IMR-90 (cell line): ENCODE measurements around the gene TRA2A. TPM values are rescaled to one million over a fixed set of nuclear protein-coding genes. Genes with fewer than 3 reads are reported as not detected.

Experiments
- ATAC-seq: fragments of 200-7000 bp; cut with Tn5 transposase; 2 replicates; pipeline ENCODE4 v1.9.1; 2020; ENCODE audit warnings: low read depth, mild to moderate bottlenecking, moderate library complexity
- BruUV-seq: library from RNA; stranded (reverse); fragments of 400-500 nt; replicated peaks from 2 replicates; lab custom pipeline; 2021; lab: Mats Ljungman, UMichigan
- CTCF ChIA-PET: fragments of 300-600 bp; formaldehyde crosslinking; extraction: SDS; loops from one replicate; lab custom pipeline; 2021; ENCODE audit warnings: antibody characterized with exemption; lab: Yijun Ruan, JAX
- POLR2A ChIA-PET: fragments of 300-600 bp; sonication (Branson Sonifier 250); formaldehyde crosslinking; loops from one replicate; lab custom pipeline; 2022; ENCODE audit warnings: antibody characterized with exemption; ENCODE audit not compliant: unreplicated experiment; lab: Charles Lee
- DNase-seq: peaks from one replicate; pipeline ENCODE4 v3.0.0; 2013
- H2AFZ ChIP-seq: replicated peaks from 2 replicates; pipeline ENCODE3; 2013; ENCODE audit warnings: low read length, mild to moderate bottlenecking; ENCODE audit not compliant: poor library complexity
- H2AK5ac ChIP-seq: 2 replicates; pipeline ENCODE4 v1.6.1; 2013; ENCODE audit warnings: low read depth, low read length, inconsistent platforms
- H2AK9ac ChIP-seq: replicated peaks from 2 replicates; pipeline ENCODE3; 2013; ENCODE audit warnings: mild to moderate bottlenecking, low read depth, low read length, moderate library complexity; ENCODE audit not compliant: poor library complexity
- H2BK120ac ChIP-seq: 2 replicates; pipeline ENCODE4 v1.6.1; 2013; ENCODE audit warnings: low read depth, low read length, inconsistent platforms
- H2BK15ac ChIP-seq: 3 replicates; pipeline ENCODE4 v1.6.1; 2013; ENCODE audit warnings: low read depth, low read length, inconsistent platforms
- H2BK20ac ChIP-seq: 2 replicates; pipeline ENCODE4 v1.6.1; 2013; ENCODE audit warnings: low read depth, mild to moderate bottlenecking, inconsistent platforms, low read length, moderate library complexity
- H2BK5ac ChIP-seq: 2 replicates; pipeline ENCODE4 v1.6.1; 2013; ENCODE audit warnings: mild to moderate bottlenecking, low read depth, low read length, inconsistent platforms; ENCODE audit not compliant: poor library complexity, severe bottlenecking
- H3K14ac ChIP-seq: replicated peaks from 2 replicates; pipeline ENCODE4 v1.6.1; 2013; ENCODE audit warnings: low read depth, low read length, inconsistent platforms
- H3K18ac ChIP-seq: 2 replicates; pipeline ENCODE4 v1.6.1; 2013; ENCODE audit warnings: low read depth, low read length, control low read depth
- H3K23ac ChIP-seq: 2 replicates; pipeline ENCODE4 v1.6.1; 2013; ENCODE audit warnings: low read depth, low read length, inconsistent platforms
- H3K27ac ChIP-seq: 2 replicates; pipeline ENCODE4 v1.5.1; 2013; ENCODE audit warnings: mild to moderate bottlenecking, control low read depth, low read length; ENCODE audit not compliant: insufficient read depth
- H3K27me3 ChIP-seq: 2 replicates; pipeline ENCODE4 v1.6.1; 2013; ENCODE audit warnings: low read length; ENCODE audit not compliant: control insufficient read depth, insufficient read depth
- H3K36me3 ChIP-seq: 2 replicates; pipeline ENCODE4 v1.6.1; 2013; ENCODE audit warnings: low read length, mixed read lengths; ENCODE audit not compliant: control insufficient read depth, insufficient read depth
- H3K4ac ChIP-seq: 2 replicates; pipeline ENCODE4 v1.6.1; 2013; ENCODE audit warnings: low read depth, low read length, inconsistent platforms
- H3K4me1 ChIP-seq: 2 replicates; pipeline ENCODE4 v1.6.1; 2013; ENCODE audit warnings: low read length, mixed read lengths; ENCODE audit not compliant: control insufficient read depth, insufficient read depth
- H3K4me2 ChIP-seq: 2 replicates; pipeline ENCODE4 v1.6.1; 2013; ENCODE audit warnings: low read depth, mild to moderate bottlenecking, control low read depth, low read length, moderate library complexity
- H3K4me3 ChIP-seq: 2 replicates; pipeline ENCODE4 v1.5.1; 2013; ENCODE audit warnings: low read depth, mild to moderate bottlenecking, control low read depth, low read length, moderate library complexity; ENCODE audit not compliant: insufficient read depth
- H3K56ac ChIP-seq: 2 replicates; pipeline ENCODE4 v1.6.1; 2013; ENCODE audit warnings: low read length, inconsistent platforms; ENCODE audit not compliant: insufficient read depth; ENCODE audit errors: extremely low read depth
- H3K79me1 ChIP-seq, 2 experiments: 2 replicates each; pipeline ENCODE4 v1.6.1; 2013; ENCODE audit warnings: low read length in 2 of 2, inconsistent platforms in 1 of 2, low read depth in 1 of 2
- H3K9ac ChIP-seq: 2 replicates; pipeline ENCODE4 v1.6.1; 2013; ENCODE audit warnings: low read depth, low read length, control low read depth
- H3K9me1 ChIP-seq: 2 replicates; pipeline ENCODE4 v1.6.1; 2013; ENCODE audit warnings: low read length, inconsistent platforms; ENCODE audit not compliant: insufficient read depth
- H3K9me3 ChIP-seq: 2 replicates; pipeline ENCODE4 v1.6.1; 2013; ENCODE audit warnings: low read length; ENCODE audit not compliant: control insufficient read depth, insufficient read depth
- H4K20me1 ChIP-seq: 2 replicates; pipeline ENCODE4 v1.6.1; 2013; ENCODE audit warnings: low read length, inconsistent platforms; ENCODE audit not compliant: insufficient read depth
- H4K5ac ChIP-seq: 2 replicates; pipeline ENCODE4 v1.6.1; 2013; ENCODE audit warnings: mild to moderate bottlenecking, low read depth, low read length, control low read depth
- H4K8ac ChIP-seq, 2 experiments: 2 replicates each; pipeline ENCODE4 v1.6.1; 2013; ENCODE audit warnings: low read depth in 2 of 2, low read length in 2 of 2, control low read depth in 1 of 2, inconsistent platforms in 1 of 2
- H4K91ac ChIP-seq: 2 replicates; pipeline ENCODE4 v1.6.1; 2013; ENCODE audit warnings: low read depth, low read length, inconsistent platforms; ENCODE audit not compliant: insufficient read depth
- BHLHE40 ChIP-seq: fragments of 150-350 bp; IDR thresholded peaks from 2 replicates; pipeline ENCODE4 v1.6.1; 2016; ENCODE audit warnings: mild to moderate bottlenecking, low read depth, low read length
- CEBPB ChIP-seq: IDR thresholded peaks from 2 replicates; pipeline ENCODE4 v1.6.1; 2012; ENCODE audit warnings: low read depth, low read length, improper control_type of control experiment
- CHD1 ChIP-seq: IDR thresholded peaks from 2 replicates; pipeline ENCODE4 v1.6.1; 2012; ENCODE audit warnings: low read depth, low read length, improper control_type of control experiment
- CTCF ChIP-seq: conservative IDR thresholded peaks from 2 replicates; pipeline ENCODE4 v1.5.1; 2012; ENCODE audit warnings: mild to moderate bottlenecking, low read depth, low read length, improper control_type of control experiment
- ELK1 ChIP-seq: fragments of 150-350 bp; IDR thresholded peaks from 2 replicates; pipeline ENCODE4 v1.6.1; 2016; ENCODE audit warnings: low read depth, mild to moderate bottlenecking, low read length, moderate library complexity, borderline replicate concordance
- MAFK ChIP-seq: IDR thresholded peaks from 2 replicates; pipeline ENCODE4 v1.6.1; 2012; ENCODE audit warnings: low read depth, low read length, improper control_type of control experiment
- NFE2L2 ChIP-seq: fragments of 150-350 bp; IDR thresholded peaks from 2 replicates; pipeline ENCODE4 v1.6.1; 2016; ENCODE audit warnings: low read depth, mild to moderate bottlenecking, low read length
- RFX5 ChIP-seq: IDR thresholded peaks from 2 replicates; pipeline ENCODE4 v1.8.0; 2012; ENCODE audit warnings: low read depth, mild to moderate bottlenecking, low read length, moderate library complexity
- SMC3 ChIP-seq: fragments of 150-350 bp; IDR thresholded peaks from 2 replicates; pipeline ENCODE4 v1.6.1; 2016; ENCODE audit warnings: low read depth, mild to moderate bottlenecking, antibody characterized with exemption, low read length, moderate library complexity
- WGBS, 2 experiments: methylation state at CpG; one replicate each; pipeline versions ENCODE4 v1.1.5 to v1.1.7; 2013; ENCODE audit warnings: missing lambda C conversion rate in 2 of 2; ENCODE audit not compliant: insufficient read length in 1 of 2; ENCODE audit errors: extremely low coverage in 2 of 2; 5-methylcytosine and 5-hydroxymethylcytosine counted together
- dilution Hi-C: fragments of 300-500 bp; cut with HindIII; formaldehyde crosslinking; loops from one replicate; pipeline ENCODE4 v1.14.3; 2018; ENCODE audit warnings: low sequenced_read_pairs; ENCODE audit not compliant: unreplicated experiment
- in situ Hi-C: fragments of 300-500 bp; cut with MboI; formaldehyde crosslinking; loops from 3 replicates; pipeline ENCODE4 v1.14.3; 2019; ENCODE audit warnings: low sequenced_read_pairs, inconsistent platforms, mixed read lengths
- intact Hi-C: fragments of 100-400 bp; cut with micrococcal nuclease; formaldehyde crosslinking; loops from 2 replicates; pipeline ENCODE4 v1.10.0; 2022
- polyA plus RNA-seq, 3 experiments: library from polyadenylated mRNA; depleted of rRNA; stranded (reverse); fragments of >200 nt; gene quantifications; 2 replicates each; pipeline ENCODE4 v1.2.3, GENCODE V29; 2012; ENCODE audit warnings: low replicate concordance in 1 of 3
- total RNA-seq: library from RNA; depleted of rRNA; stranded (reverse); fragments of >200 nt; gene quantifications from 2 replicates; pipeline ENCODE4 v1.2.3, GENCODE V29; 2012

TRA2A gene
- total and polyA plus RNA-seq, 2 of the 4 experiments (the other 2 are of a cell fraction) = 44.3 to 77.3 TPM

GRCh38 chr7:23477157-23477499 lies 54.7 kb downstream of the TRA2A start:
- WGBS, 2 experiments = no CpG with 5 or more reads among the region's 1 CpG
- POLR2A ChIA-PET = no interaction called here
- H3K27ac ChIP-seq = no peak overlapping the region

More at GRCh38 chr7:23477157-23477499, 54.7 kb downstream of the TRA2A start:
- CTCF ChIA-PET = interaction anchor here (0.6 kb wide), 1 partner anchor 70 kb away, joined by 3 read pairs; no protein-coding TSS in a partner anchor
- no peaks in the 10 kb centered on the region for H3K9me3 ChIP-seq
- H3K27me3 ChIP-seq = no peaks in the 10 kb centered on the region
- H2BK15ac ChIP-seq = no peak overlapping the region
- intact Hi-C loops = loop anchor here (10.0 kb wide), 1 partner anchor 292 kb away; the partner anchor contains the start of gene NUP42
- H3K9ac ChIP-seq = no peak overlapping the region
- no peak overlapping the region for H3K18ac ChIP-seq
- no peak overlapping the region; the same call in 1 of the 2 replicates for H3K23ac ChIP-seq
- ATAC-seq = no peak
- dilution Hi-C loops = no loop called here
- no peaks in the 10 kb centered on the region for H4K20me1 ChIP-seq
- H4K8ac ChIP-seq = no peak overlapping the region
- H2AK5ac ChIP-seq = no peak overlapping the region
- no peak overlapping the region for H3K4me2 ChIP-seq
- no peak overlapping the region for H3K4me3 ChIP-seq
- no peak overlapping the region for H2BK20ac ChIP-seq
- no peak overlapping the region for H4K91ac ChIP-seq
- no peak overlapping the region for H3K14ac ChIP-seq
- H3K79me1 ChIP-seq = peaks cover 0 to 14% of the 10 kb centered on the region in 2 experiments; a peak in 3 of 4 replicates
- H4K5ac ChIP-seq = no peak overlapping the region
- in situ Hi-C loops = no loop called here
- peaks cover 3% of the 10 kb centered on the region; the same call in 1 of the 2 replicates for H3K4me1 ChIP-seq
- no TSS peak for BruUV-seq
- no peak overlapping the region for H2BK5ac ChIP-seq
- peak overlapping the region; percentile 39; the same call in 1 of the 2 replicates for H2BK120ac ChIP-seq
- H2AK9ac ChIP-seq = no peak overlapping the region
- TF ChIP-seq RFX5 = no peak
- no peak for TF ChIP-seq SMC3
- TF ChIP-seq CTCF = no peak
- TF ChIP-seq BHLHE40 = no peak
- TF ChIP-seq CEBPB = no peak
- no peak for TF ChIP-seq MAFK
- TF ChIP-seq CHD1 = no peak
- no peak for TF ChIP-seq ELK1
- TF ChIP-seq NFE2L2 = no peak
- H3K9me1 ChIP-seq = no peaks in the 10 kb centered on the region
- no peak overlapping the region for H3K56ac ChIP-seq
- H3K36me3 ChIP-seq = no peaks in the 10 kb centered on the region
- no peak for DNase-seq
- H2AFZ ChIP-seq = no peak overlapping the region
- H3K4ac ChIP-seq = no peak overlapping the region
